ENCODE data around the gene KREMEN2. TPM values are rescaled to one million over a fixed set of nuclear protein-coding genes. Genes with fewer than 3 reads are reported as not detected.

KREMEN2 gene
- total and polyA plus RNA-seq, 2 of the 13 experiments (the other 11 are each of a cell fraction or from before 2014, with no cell fraction given): 0.48 to 1.2 TPM

- Histone ChIP-seq H3K4me2 (ENCODE audit: low read depth, low read length) (no peak overlapping the region), H3K79me2 (ENCODE audit: insufficient read depth, low read length) (no peaks in the 10 kb centered on the region), H3K4me3 (replicated peaks in 1 of 3; ENCODE audit: insufficient read depth in 1 of 3, low read depth in 2 of 3, low read length in 3 of 3) (no peak overlapping the region), H3K27me3 (ENCODE audit: control insufficient read depth in 1 of 2, insufficient read depth in 2 of 2, low read length in 2 of 2) (no peaks in the 10 kb centered on the region), H4K20me1 (ENCODE audit: insufficient read depth, low read length) (no peaks in the 10 kb centered on the region), H3K9ac (ENCODE audit: insufficient read depth, low read depth, low read length) (no peak overlapping the region), H3K4me1 (ENCODE audit: insufficient read depth, low read length) (0 out of 2 replicates have a peak, but pooled peaks cover 9% of the 10 kb centered on the region), H3K27ac (ENCODE audit: extremely low read length, insufficient read depth, low read length) (no peak overlapping the region), H3K36me3 (replicated peaks in 1 of 2; ENCODE audit: control insufficient read depth in 1 of 2, insufficient read depth in 2 of 2, low read length in 2 of 2) (peaks cover 3 to 5% of the 10 kb centered on the region in 2 experiments; a peak in 2 of 5 replicates), H2AFZ (ENCODE audit: low read length) (no peak overlapping the region), H3K9me3 (ENCODE audit: low read length) (no peaks in the 10 kb centered on the region)
- FAIRE-seq: no peak
- ATAC-seq: no peak
- BruUV-seq (replicated peaks): no TSS peak
- CTCF ChIA-PET (ENCODE audit: low intra/inter-chr PET ratio, low total read pairs): no interaction called here
- no peak for DNase-seq (ENCODE audit: low spot score)
- 96% methylated on average over 24 of the region's 42 CpGs for WGBS (ENCODE audit: low lambda C conversion rate)
- no peak for TF ChIP-seq PAF1 (CRISPR knock-in tag; IDR thresholded peaks at IDR 0.05)
- no peak for TF ChIP-seq ZNF33A (CRISPR knock-in tag; IDR thresholded peaks at IDR 0.05; ENCODE audit: borderline replicate concordance)
- TF ChIP-seq MIER3 (CRISPR knock-in tag; IDR thresholded peaks at IDR 0.05; ENCODE audit: borderline replicate concordance): no peak
- no peak for TF ChIP-seq RFXANK (CRISPR knock-in tag; IDR thresholded peaks at IDR 0.05)
- TF ChIP-seq MLXIP (CRISPR knock-in tag; IDR thresholded peaks at IDR 0.05; ENCODE audit: borderline replicate concordance): no peak
- no peak for TF ChIP-seq NFIB (CRISPR knock-in tag; IDR thresholded peaks at IDR 0.05; ENCODE audit: borderline replicate concordance)
- no peak for TF ChIP-seq THRA (CRISPR knock-in tag; IDR thresholded peaks at IDR 0.05; ENCODE audit: borderline replicate concordance)
- intact Hi-C loops (cut with micrococcal nuclease; ENCODE audit: unreplicated experiment): no loop called here
- in situ Hi-C loops (cut with HindIII; ENCODE audit: extremely low pct_ligation_motif_present, low pct_unique_long_range_greater_than_20kb): no loop called here
- POLR2A ChIA-PET: no interaction called here
These were observed 38.9 kb upstream of the KREMEN2 start for GRCh38 chr16:2924901-2925755.

All from HepG2 (cell line).